Astrocyte of the cerebellum (primary cell): Measurements from ENCODE around the gene ZNF396.

ENCODE experiments used
- DNase-seq: peaks from one replicate; pipeline ENCODE4 v3.0.0-alpha.2; 2011; ENCODE audit warnings: low read depth
- H3K4me3 ChIP-seq: 2 replicates; pipeline ENCODE4 v1.5.1; 2011; ENCODE audit warnings: mild to moderate bottlenecking, low read depth, low read length, moderate library complexity
- in situ Hi-C: cut with HindIII; loops from 2 replicates; pipeline ENCODE4 v1.10.0; 2017; ENCODE audit warnings: low sequenced_read_pairs
- TF ChIP-seq, protein P1 (sequence below): IDR thresholded peaks from 2 replicates; pipeline ENCODE4 v1.5.1; 2012; ENCODE audit warnings: low read length, low read depth, moderate library complexity, mild to moderate bottlenecking; ENCODE audit errors: missing control alignments

Gene ZNF396

DNA sequence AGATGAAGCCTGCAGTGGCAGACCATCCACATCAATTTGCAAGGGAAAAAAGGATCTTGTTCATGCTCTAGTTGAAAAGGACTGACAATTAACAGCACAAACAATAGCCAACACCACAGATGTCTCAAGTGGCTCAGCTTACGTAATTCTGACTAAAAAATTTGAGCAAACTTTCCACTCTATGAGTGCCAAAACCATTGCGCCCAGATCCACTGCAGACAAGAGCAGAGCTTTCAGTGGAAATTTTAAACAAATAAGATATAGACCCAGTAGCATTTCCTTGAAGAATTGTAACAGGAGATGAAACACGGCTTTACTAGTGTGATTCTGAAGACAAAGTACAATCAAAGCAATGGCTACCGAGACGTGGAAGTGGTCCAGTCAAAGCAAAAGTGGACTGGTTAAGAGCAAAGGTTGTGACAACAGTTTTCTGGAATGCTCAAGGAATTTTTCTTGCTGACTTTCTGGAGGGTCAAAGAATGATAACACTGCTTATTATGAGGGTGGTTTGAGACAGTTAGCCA is 12.0 kb upstream of the ZNF396 start:
- no peak overlapping the region for H3K4me3 ChIP-seq
- peak; percentile 60 for DNase-seq

GRCh38 chr18:35387152-35387571 is 10.0 kb upstream of the ZNF396 start:
- in situ Hi-C loops: no loop called here
- no peak for DNase-seq
- TF ChIP-seq, protein P1, sequence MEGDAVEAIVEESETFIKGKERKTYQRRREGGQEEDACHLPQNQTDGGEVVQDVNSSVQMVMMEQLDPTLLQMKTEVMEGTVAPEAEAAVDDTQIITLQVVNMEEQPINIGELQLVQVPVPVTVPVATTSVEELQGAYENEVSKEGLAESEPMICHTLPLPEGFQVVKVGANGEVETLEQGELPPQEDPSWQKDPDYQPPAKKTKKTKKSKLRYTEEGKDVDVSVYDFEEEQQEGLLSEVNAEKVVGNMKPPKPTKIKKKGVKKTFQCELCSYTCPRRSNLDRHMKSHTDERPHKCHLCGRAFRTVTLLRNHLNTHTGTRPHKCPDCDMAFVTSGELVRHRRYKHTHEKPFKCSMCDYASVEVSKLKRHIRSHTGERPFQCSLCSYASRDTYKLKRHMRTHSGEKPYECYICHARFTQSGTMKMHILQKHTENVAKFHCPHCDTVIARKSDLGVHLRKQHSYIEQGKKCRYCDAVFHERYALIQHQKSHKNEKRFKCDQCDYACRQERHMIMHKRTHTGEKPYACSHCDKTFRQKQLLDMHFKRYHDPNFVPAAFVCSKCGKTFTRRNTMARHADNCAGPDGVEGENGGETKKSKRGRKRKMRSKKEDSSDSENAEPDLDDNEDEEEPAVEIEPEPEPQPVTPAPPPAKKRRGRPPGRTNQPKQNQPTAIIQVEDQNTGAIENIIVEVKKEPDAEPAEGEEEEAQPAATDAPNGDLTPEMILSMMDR: peak; percentile 18
- H3K4me3 ChIP-seq: no peak overlapping the region

More for the DNA sequence above, 12.0 kb upstream of the ZNF396 start:
- in situ Hi-C loops: no loop called here
- TF ChIP-seq, protein P1: no peak

DNA sequence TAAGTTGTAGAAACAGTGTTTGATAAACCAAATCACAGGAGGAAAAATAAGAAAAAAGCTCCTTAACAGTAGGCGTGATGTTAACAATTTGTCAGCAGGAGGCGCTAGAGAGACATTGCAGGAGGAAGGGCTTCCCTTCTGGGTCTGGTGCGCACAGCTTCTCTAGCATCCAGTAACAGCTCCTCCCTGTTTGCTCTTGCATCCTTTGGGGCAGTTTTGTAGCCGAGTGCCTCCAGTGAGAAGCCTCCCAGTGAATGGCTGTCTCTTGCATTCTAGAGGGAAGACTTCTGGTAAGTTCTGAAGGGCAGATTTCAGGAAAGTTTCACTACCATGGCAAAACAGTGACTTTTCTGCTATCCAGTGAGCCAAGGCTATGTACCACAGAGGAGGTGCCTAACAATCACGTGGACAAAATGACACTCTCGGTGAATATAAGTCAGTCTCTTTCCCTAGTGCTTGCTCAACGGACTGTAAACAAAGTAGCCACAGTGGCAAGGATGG is 9.5 kb upstream of the ZNF396 start:
- no peak overlapping the region for H3K4me3 ChIP-seq
- TF ChIP-seq, protein P1: peak; percentile 87
- peak; percentile 76 for DNase-seq
- in situ Hi-C loops: no loop called here

- TF ChIP-seq, protein P1: no peak
- DNase-seq: no peak
- in situ Hi-C loops: no loop called here
- H3K4me3 ChIP-seq: no peak overlapping the region
Measured at GRCh38 chr18:35383136-35383535, 6.0 kb upstream of the ZNF396 start.

- no peak overlapping the region for H3K4me3 ChIP-seq
- no peak for DNase-seq
- in situ Hi-C loops: no loop called here
- TF ChIP-seq, protein P1: no peak
Measured at GRCh38 chr18:35379421-35379820, 2.3 kb upstream of the ZNF396 start.

- H3K4me3 ChIP-seq: no peak overlapping the region
- in situ Hi-C loops: no loop called here
- DNase-seq: no peak
- TF ChIP-seq, protein P1: no peak
Measured at GRCh38 chr18:35378574-35378896, 1.4 kb upstream of the ZNF396 start.
